NCI-H2107 treated with DMSO at 0.1 percent for 48 hours (cell line): ENCODE measurements around the gene NOTCH4.
"Not testable (repeated sequence)": the region's sequence is repeated elsewhere in the genome, so short reads cannot be mapped to it uniquely, and the experiment has no call there.

ENCODE experiments used
- DNase-seq: peaks from one replicate; lab custom pipeline; 2025; ENCODE audit not compliant: unreplicated experiment; lab: John Stamatoyannopoulos, UW

The NOTCH4 gene

DNA sequence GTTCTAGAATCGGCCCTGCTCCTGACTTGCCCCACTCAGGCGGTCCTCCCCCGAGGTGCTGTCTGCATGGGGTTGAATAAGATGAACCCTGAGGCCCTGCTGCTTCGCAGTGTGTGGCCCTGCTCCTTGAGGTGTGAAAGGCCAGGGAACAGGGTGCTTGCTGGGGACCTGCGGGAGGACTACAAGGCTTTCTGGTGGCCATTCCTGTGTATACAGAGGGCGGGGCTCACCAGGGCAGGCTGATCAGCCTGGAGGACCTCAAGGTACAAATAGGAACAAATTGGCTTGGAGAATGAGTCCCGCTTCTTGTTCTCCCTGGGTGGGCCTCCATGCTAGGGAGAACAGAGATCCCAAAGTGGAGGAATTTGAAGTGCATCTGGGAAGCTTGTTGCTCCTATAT, 5.7 kb downstream of the NOTCH4 start:
- no peak for DNase-seq

- DNase-seq: no peak
Observed at GRCh38 chr6:32216998-32217397, 6.9 kb downstream of the NOTCH4 start.

GRCh38 chr6:32216285-32216684, 7.6 kb downstream of the NOTCH4 start:
- DNase-seq: no peak

DNA sequence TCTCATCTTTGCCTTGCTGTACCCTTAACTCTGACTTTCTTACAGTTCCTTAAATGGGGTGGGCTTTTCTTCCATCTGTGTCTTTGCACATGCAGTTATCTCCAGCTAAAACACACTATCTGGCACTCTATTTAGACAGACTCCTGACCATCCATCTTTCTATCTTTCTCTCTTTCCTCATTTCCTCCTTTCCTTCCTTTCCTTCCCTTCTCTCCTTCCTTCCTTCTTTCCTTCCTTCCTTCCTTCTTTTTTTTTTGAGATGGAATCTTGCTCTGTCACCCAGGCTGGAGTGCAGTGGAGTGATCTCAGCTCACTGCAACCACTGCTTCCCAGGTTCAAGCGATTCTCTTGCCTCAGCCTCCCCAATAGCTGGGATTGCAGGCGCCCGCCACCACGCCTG, 8.2 kb downstream of the NOTCH4 start:
- no peak for DNase-seq

DNA sequence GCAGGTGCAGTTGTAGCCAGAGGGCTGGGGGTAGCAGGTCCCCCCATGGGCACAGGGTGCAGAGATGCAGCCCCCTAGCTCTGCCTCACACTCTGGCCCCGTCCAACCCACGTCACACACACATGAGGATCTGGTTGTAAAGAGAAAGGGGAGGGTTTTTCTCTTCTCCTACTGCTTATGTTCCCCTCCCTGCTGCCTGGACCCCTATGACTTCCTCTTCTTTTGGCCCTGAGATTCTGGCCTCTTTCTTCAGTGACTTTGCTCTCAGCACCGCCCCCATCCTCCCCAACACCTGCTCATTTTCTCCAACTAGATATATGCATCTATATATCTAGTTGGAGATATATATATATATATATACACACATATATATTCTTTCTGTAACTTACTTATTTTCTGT, 9.7 kb downstream of the NOTCH4 start:
- DNase-seq: no peak

- no peak for DNase-seq
Observed at GRCh38 chr6:32213649-32214048, 10.2 kb downstream of the NOTCH4 start.

DNA sequence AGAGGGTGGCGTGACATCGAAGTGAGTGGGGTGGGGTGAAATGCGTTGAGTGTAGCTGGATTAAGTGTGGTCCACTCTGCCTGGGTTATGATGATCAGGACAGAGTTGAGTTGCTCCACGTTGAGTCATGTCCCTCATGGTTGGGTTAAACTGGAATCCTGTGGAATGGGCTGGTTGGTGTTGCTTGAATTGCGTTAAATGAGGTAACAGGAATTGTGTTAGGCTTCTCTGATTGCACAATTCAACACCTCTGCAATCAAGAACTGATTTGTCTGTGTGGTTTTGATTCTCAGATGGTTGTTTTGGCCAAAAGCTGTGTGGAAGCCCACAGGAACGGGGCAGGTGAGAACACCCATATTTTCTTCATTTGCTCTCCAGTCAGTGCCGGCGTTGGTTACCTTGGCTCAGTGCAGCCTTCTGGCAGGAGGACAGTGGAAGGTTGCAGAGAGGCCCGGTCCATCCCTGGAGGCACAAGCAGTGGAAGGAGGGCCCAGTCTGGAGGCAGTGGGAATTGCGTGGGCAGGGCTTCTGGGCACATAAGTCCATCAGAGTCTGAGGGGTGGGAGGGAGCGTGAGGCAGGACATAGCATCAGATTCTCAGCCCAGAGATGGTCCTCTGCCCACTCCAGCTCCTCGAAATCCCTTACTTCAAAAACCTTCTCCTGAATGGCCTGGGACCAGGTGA, 11.6 kb downstream of the NOTCH4 start:
- no peak for DNase-seq

GRCh38 chr6:32211432-32211831, 12.4 kb downstream of the NOTCH4 start:
- not testable (repeated sequence) for DNase-seq

DNA sequence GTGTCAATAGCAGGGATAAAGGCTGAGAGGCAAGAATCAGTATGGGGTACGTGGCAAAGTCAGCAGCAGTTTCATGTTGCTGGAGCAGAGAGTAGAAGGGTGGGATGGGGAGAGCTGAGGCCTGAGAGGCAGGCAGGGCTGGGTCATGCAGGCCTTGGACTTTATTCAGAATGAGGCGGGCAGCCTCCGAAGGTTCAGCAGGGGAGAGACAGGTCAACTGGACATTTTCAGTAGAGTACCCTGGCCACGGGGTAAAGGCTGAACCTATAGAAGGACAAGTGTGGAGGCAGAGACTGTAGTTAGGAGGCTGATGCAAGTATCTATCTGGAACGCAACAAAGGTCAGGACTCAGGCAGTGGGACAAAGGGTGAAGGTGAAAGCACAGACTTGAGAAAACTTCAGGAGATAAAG, 13.7 kb downstream of the NOTCH4 start:
- no peak for DNase-seq

- no peak for DNase-seq
Observed at GRCh38 chr6:32208996-32209395, 14.9 kb downstream of the NOTCH4 start.

- no peak for DNase-seq
Observed at GRCh38 chr6:32204268-32204715, 19.6 kb downstream of the NOTCH4 start.

DNA sequence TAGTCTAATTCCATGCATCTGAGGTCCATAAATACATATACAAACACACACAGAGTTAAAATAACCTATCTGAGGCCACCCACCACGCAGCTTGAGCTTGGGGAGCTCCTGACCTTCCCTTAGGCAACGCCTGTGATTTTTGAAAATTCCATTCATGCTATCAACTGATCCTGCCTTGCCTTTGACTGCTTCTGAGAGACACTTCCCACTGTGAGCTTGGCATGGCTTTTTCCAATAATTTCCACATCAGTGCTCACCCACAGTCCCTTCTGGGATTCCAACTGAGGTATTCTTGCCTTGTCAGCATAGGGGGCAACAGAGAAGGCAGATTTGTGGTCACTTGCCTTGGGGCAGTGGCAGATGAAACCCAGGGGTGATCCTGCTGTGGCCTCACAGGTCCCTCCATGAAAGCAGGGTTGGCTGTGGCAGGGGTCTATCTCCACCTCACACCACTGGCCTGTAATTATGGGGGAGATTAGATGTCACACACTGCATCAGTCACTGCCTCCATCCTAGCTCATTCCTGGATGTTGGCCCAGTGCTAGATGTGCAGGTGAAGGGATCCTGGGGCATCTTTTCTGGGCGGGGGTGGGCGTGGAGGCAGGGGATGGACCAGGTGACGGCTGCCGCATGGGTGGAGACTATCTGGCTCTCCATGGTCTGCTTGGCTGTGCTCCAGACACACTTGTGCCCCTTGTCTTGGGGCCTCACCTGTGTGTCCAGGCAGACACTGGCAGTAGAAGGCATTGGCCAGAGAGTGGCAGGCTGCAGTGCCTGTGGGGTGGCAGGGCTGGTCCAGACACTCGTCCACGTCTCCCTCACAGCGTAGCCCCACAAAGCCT, 20.2 kb downstream of the NOTCH4 start:
- DNase-seq: no peak

DNA sequence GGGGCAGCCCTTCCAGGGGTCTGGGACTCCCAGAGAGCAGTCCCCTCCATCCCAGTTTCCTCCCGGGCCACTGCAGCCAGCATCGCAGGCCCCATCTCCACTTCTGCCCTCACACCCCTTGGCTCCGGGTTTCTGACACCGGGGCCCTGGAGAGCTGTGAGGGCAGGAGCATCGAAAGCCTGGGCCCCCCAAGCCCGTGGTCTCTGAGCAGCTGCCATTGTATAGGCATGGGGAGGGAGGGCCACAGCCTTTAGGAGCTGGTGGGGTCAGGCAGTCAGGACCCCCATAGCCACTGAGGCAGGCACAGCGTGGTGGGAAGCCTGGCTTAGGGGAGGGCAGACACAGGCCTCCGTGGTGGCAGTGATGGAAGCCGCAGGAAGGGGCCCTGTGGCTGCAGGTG, 21.7 kb downstream of the NOTCH4 start:
- DNase-seq: no peak

GRCh38 chr6:32200711-32201475, 23.0 kb downstream of the NOTCH4 start:
- DNase-seq: no peak

GRCh38 chr6:32198866-32199265, 25.0 kb downstream of the NOTCH4 start:
- no peak for DNase-seq

DNA sequence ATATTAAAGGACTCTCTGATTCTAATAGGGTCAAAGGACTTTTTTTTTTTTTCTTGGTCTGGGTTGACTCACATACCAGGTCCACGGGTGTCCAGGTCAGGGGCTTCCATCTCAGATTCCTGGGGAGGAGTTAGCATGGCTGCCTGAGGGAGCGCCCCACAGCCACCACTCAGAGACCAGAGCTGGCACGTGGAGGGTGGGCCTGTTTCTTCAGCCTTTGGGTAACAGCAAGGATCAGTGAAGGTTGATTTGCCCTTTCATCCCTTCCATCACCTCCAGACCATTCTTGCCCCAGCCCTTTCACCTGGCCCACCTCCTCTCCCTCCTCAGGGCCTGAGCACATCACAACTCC, 25.5 kb downstream of the NOTCH4 start:
- no peak for DNase-seq

- no peak for DNase-seq
Observed at GRCh38 chr6:32196682-32197616, 26.9 kb downstream of the NOTCH4 start.

DNA sequence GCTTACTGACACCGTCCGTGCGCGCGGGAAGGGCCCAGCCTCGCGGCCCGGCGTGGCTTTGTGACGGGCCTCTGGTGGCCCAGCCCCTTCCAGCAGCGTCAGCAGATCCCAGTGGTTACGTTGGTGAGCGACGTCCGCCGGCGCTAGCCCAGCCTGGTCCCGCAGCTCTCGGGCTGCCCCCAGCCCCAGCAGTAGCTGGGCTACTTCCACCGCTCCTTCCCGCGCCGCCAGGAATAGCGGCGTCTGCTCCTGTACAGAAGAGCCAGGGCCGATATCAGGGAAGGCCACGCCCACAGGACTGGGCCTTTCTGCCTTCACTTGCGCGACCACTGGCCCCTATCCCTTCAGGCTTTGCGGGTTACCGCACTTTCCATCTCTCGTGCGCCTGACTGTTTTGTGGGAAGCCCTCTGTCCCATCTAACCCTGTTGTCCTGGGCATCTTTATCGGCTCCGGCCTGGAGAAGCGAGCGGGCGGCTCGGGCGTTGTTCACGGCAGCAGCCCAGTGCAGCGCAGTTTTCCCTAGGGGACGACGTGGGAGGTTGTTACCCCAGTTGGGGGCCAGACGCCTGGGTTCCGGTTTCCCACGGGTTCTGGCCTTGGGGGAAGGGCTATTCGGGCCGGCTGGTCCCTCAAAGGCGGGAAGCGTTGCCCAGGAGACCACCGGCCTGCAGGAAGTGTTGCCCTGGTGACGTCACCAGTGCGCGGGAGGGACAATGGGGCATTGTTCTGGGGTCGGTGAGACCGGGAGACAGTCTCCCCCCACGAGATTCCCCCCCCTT, 27.8 kb downstream of the NOTCH4 start:
- peak; percentile 33 for DNase-seq

- peak; percentile 86 for DNase-seq
Observed at GRCh38 chr6:32195652-32195901, 28.3 kb downstream of the NOTCH4 start.
